ENCODE results near the gene FOXO1. TPM values are rescaled to one million over a fixed set of nuclear protein-coding genes. Genes with fewer than 3 reads are reported as not detected.

Gene FOXO1
- total RNA-seq, 1 donor from 2014 or later, result 17.7 TPM

DNA sequence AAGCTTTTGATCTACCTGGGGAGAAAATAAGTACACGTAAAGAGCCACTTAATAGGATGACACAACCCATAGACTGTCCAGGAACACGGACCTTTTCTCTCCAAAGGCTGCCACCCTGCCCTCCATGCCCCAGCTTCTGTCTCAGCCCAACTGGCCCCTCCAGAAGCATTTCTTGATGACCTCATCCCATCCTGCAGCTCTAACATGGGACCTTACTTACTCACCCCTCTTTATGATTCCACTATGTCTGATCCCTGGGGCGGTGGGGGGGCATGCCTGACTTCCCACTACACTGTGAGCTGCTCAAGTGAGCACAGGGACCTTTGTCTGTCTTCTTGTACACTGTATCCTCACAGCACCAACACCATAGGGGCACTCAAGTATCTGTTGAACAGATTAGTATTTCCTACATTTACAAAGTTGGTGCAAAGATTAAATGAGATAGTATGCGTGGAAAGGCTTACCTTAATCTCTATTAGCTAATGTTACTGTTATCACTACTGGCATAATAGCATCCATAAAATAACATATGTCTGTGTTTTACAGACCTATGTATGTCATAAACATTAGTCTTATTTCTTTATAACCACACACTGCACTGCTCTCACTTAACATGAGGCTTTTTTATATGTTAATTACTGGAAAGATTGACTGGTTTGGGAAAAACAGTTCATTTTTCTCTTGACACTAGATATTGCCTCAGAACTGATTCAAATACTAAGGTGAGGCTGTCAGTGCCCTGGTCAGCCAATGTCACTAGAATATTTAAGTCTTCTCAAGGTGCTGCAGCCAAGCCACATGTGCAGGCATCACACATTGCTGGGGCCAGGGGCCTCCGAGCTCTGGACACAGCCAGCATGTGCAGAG is 100.9 kb downstream of the FOXO1 start:
- H3K36me3 ChIP-seq (ENCODE audit: control insufficient read depth, insufficient read depth, low read length), result no peaks in the 10 kb centered on the region
- no peak for DNase-seq (ENCODE audit: low read depth)
- no peaks in the 10 kb centered on the region for H3K27me3 ChIP-seq (ENCODE audit: control insufficient read depth, insufficient read depth, low read length)
- TF ChIP-seq, protein P1, sequence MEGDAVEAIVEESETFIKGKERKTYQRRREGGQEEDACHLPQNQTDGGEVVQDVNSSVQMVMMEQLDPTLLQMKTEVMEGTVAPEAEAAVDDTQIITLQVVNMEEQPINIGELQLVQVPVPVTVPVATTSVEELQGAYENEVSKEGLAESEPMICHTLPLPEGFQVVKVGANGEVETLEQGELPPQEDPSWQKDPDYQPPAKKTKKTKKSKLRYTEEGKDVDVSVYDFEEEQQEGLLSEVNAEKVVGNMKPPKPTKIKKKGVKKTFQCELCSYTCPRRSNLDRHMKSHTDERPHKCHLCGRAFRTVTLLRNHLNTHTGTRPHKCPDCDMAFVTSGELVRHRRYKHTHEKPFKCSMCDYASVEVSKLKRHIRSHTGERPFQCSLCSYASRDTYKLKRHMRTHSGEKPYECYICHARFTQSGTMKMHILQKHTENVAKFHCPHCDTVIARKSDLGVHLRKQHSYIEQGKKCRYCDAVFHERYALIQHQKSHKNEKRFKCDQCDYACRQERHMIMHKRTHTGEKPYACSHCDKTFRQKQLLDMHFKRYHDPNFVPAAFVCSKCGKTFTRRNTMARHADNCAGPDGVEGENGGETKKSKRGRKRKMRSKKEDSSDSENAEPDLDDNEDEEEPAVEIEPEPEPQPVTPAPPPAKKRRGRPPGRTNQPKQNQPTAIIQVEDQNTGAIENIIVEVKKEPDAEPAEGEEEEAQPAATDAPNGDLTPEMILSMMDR (IDR thresholded peaks at IDR 0.05; ENCODE audit: insufficient read depth, low read length, poor library complexity, severe bottlenecking), result no peak
- no peak overlapping the region for H3K4me3 ChIP-seq (ENCODE audit: low read depth, low read length)

DNA sequence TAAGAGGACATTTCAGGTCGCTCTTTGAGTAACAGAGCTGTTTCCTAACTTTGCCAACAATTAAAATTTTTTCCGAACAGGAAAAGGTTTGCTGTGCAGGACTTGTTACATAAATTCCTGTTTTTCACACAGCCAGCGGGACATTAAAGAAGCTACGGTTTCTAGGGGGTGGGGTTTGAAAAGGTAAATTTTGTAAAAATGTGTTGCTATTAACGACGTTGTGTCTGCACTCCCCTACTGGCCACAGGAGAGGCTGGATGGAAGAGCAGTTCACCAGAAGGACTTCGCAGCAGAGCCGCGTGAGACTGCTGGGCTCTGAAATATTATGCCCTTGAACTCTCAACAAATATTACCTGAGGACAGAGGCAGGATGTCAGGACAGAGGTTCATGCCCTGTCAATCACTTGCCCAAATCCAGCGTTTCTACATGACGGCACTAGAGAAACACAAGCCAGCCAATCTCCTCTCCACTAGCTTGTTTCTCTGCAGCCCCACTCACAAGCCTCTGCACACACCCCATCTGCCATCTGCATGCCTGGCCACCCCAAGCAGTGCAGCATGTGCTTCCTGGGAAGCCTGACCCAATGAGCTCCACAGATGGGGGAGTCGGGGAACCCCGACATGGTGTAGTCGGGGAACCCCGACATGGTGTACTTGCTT is 102.0 kb downstream of the FOXO1 start:
- no peak overlapping the region for H3K4me3 ChIP-seq (ENCODE audit: low read depth, low read length)
- H3K27me3 ChIP-seq (ENCODE audit: control insufficient read depth, insufficient read depth, low read length), result no peaks in the 10 kb centered on the region
- no peak for DNase-seq (ENCODE audit: low read depth)
- H3K36me3 ChIP-seq (ENCODE audit: control insufficient read depth, insufficient read depth, low read length), result no peaks in the 10 kb centered on the region
- TF ChIP-seq, protein P1 (IDR thresholded peaks at IDR 0.05; ENCODE audit: insufficient read depth, low read length, poor library complexity, severe bottlenecking), result peak; percentile 24

DNA sequence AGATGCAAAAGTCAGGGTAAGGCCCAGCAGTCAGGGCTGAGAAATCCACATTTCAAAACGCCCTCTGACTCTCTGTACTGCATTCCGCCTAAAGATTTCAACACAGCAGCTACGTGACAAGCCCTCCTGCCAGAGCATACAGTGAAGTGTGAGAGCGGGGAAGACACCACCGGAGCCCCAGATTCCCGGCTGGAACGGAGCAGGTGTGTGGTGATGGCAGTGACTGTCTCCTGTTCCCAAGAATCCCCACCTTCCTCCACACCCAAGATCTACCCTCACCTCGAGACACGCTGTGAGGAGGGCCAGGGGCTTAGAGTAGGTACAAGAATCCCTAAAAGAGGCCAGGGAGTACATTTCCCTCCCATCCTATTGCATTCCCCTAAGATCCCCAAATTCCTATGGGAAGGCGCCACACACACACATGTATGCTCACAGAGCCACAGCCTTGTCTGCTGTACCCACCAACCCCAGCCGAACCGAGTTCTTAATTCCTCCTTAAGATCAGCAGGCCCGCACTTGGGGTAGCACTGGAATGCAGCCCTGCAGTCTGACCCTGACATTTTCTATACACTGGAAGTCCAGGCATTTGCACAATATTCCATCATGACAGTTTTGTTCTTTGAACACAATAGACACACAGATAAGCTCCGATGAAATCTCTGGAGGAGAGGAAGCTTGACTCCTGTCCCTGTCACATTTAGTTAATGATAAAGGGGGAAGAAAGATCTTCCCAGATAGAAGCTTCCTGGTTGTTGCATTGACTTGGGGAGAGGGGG is 102.9 kb downstream of the FOXO1 start:
- DNase-seq (ENCODE audit: low read depth), result no peak
- no peaks in the 10 kb centered on the region for H3K27me3 ChIP-seq (ENCODE audit: control insufficient read depth, insufficient read depth, low read length)
- H3K4me3 ChIP-seq (ENCODE audit: low read depth, low read length), result no peak overlapping the region
- TF ChIP-seq, protein P1 (IDR thresholded peaks at IDR 0.05; ENCODE audit: insufficient read depth, low read length, poor library complexity, severe bottlenecking), result no peak
- no peaks in the 10 kb centered on the region for H3K36me3 ChIP-seq (ENCODE audit: control insufficient read depth, insufficient read depth, low read length)

DNA sequence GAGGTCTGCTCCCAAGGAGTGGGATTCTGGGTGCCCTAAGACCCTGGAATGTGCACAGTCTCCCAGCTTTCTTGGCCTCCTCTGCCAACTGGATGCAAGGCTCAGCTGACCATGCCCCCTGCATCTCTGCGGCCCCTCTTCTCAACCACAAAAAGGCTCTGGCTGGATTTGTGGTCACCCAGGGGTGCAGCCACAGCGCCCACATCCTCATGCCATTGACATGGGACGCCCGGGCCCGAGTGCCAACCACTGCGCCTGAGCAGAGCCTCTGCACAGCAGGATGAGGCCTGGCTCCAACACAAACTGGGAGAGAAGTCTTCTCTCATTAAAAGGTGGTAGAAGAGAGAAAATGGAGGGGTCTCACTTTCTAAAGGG is 103.5 kb downstream of the FOXO1 start:
- H3K4me3 ChIP-seq (ENCODE audit: low read depth, low read length), result no peak overlapping the region
- no peaks in the 10 kb centered on the region for H3K36me3 ChIP-seq (ENCODE audit: control insufficient read depth, insufficient read depth, low read length)
- no peak for DNase-seq (ENCODE audit: low read depth)
- H3K27me3 ChIP-seq (ENCODE audit: control insufficient read depth, insufficient read depth, low read length), result no peaks in the 10 kb centered on the region
- TF ChIP-seq, protein P1 (IDR thresholded peaks at IDR 0.05; ENCODE audit: insufficient read depth, low read length, poor library complexity, severe bottlenecking), result no peak

DNA sequence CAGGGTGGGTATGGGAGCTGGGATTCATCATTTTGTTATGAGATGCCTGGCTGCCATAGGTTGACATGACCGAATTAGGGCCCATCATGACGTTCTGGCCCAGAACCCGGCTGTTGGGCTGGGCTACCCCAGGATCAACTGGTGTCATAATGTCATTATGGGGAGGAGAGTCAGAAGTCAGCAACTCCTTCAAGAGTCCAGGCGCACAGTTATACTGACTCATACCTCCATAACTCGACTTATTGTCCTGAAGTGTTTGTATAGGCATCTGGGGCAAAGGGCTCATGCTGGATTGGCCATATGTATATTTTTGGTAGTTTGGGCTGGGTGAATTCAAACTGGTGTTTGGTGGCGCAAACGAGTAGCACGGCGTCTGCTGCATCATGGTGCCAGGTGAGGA is 106.5 kb downstream of the FOXO1 start:
- no peak overlapping the region for H3K4me3 ChIP-seq (ENCODE audit: low read depth, low read length)
- TF ChIP-seq, protein P1 (IDR thresholded peaks at IDR 0.05; ENCODE audit: insufficient read depth, low read length, poor library complexity, severe bottlenecking), result no peak
- no peak for DNase-seq (ENCODE audit: low read depth)

More for the DNA sequence above, 106.5 kb downstream of the FOXO1 start:
- Histone ChIP-seq H3K36me3 (ENCODE audit: control insufficient read depth, insufficient read depth, low read length) (no peaks in the 10 kb centered on the region), H3K27me3 (ENCODE audit: control insufficient read depth, insufficient read depth, low read length) (no peaks in the 10 kb centered on the region)

Measured in kidney epithelial cell (primary cell).